ENCODE data around the gene NOXA1. TPM values are rescaled to one million over a fixed set of nuclear protein-coding genes. Genes with fewer than 3 reads are reported as not detected.
"Not testable (repeated sequence)": the region's sequence is repeated elsewhere in the genome, so short reads cannot be mapped to it uniquely, and the experiment has no call there.

The NOXA1 gene
- total and polyA plus RNA-seq, 7 donors, result 1.4 to 16.4 (median 3.3) TPM

DNA sequence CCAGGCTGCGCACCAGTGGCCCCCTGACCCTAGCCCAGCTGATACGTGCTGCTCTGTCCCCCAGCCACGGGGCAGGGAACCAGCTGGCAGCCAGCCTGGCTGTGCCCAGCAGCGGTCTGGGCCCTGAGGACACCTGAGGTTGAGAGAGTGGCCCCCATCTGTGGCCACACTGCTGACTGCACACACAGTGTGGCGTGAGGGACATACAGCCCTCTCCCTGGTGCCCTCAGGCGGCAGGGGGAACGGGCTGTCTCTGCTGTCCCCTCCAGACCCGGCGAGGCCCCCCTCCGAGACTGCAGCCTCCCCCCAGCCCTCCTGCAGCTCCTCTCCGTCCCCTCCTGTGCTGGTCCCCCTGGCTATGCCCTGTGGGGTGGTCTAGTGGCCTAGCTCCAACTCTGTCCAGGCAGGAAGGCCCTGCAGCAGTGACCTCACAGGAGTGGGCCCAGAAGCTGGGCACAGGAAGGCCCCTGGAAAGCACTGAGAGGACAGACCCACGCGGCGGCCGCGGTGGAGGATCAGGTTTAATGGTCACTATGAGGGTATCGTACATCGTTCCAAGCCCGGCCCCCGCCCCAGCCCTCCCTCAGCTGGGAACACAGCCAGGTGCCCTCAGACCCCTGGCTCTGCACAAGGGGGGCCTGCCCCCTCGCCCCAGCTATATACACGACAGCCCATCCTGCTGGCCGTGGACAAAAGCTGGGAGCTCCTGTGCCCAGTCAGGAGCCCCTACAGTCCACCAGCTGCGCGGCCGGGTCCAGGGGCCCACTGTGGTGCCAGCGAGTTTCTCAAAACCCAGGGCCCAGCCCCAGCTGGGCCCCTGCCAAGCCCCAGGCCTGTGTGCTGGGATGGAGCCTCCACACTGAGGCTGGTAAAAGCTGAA lies 24.8 kb downstream of the NOXA1 start:
- Histone ChIP-seq H3K9me3 (no peaks in the 10 kb centered on the region), H3K4me3 (no peak overlapping the region), H3K27me3 (peaks cover 0 to 20% (median 7%) of the 10 kb centered on the region in 3 donors), H3K36me3 (peaks cover 0 to 13% (median 9%) of the 10 kb centered on the region in 4 donors), H3K4me1 (peaks cover 0 to 9% (median 7%) of the 10 kb centered on the region in 4 donors), H3K27ac (no peak overlapping the region)
- intact Hi-C loops (cut with DNase I), result no loop called here
- TF ChIP-seq POLR2AphosphoS5 (IDR thresholded peaks at IDR 0.05), result no peak
- no peak for TF ChIP-seq POLR2A (IDR thresholded peaks at IDR 0.05)
- no peak for TF ChIP-seq EP300 (IDR thresholded peaks at IDR 0.05)
- TF ChIP-seq, protein P1, sequence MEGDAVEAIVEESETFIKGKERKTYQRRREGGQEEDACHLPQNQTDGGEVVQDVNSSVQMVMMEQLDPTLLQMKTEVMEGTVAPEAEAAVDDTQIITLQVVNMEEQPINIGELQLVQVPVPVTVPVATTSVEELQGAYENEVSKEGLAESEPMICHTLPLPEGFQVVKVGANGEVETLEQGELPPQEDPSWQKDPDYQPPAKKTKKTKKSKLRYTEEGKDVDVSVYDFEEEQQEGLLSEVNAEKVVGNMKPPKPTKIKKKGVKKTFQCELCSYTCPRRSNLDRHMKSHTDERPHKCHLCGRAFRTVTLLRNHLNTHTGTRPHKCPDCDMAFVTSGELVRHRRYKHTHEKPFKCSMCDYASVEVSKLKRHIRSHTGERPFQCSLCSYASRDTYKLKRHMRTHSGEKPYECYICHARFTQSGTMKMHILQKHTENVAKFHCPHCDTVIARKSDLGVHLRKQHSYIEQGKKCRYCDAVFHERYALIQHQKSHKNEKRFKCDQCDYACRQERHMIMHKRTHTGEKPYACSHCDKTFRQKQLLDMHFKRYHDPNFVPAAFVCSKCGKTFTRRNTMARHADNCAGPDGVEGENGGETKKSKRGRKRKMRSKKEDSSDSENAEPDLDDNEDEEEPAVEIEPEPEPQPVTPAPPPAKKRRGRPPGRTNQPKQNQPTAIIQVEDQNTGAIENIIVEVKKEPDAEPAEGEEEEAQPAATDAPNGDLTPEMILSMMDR (IDR thresholded peaks at IDR 0.05), result no peak
- WGBS, 2 donors, result 89 to 90% methylated on average over 27 of the region's 27 CpGs
- DNase-seq, result no peak

DNA sequence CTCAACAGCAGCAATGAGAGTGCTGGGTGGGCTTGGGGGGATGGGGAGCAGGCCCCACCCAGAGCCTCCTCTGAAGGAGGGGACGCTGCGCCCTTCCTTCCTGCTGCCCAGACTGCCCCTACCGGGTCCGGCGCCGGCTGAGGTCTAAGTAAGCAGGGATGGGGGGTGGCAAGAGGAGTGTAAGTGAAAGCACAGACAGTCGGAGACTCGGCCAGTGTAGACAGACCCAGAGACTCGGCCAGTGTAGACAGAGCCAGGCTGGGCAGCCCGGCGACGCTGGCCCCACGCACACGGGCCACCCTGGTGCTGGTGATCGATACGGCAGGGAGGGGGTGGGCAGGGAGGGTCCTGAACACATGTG lies 25.4 kb downstream of the NOXA1 start:
- H3K9me3 ChIP-seq, result no peaks in the 10 kb centered on the region
- TF ChIP-seq POLR2AphosphoS5 (IDR thresholded peaks at IDR 0.05), result no peak
- TF ChIP-seq, protein P1 (IDR thresholded peaks at IDR 0.05), result no peak
- peaks cover 0 to 13% (median 9%) of the 10 kb centered on the region in 4 donors for H3K36me3 ChIP-seq
- no peak for DNase-seq
- peaks cover 0 to 14% (median 12%) of the 10 kb centered on the region in 4 donors for H3K4me1 ChIP-seq
- 93 to 94% methylated on average over 16 of the region's 16 CpGs for WGBS, 2 donors
- intact Hi-C loops (cut with DNase I), result no loop called here
- peaks cover 0 to 13% (median 7%) of the 10 kb centered on the region in 3 donors for H3K27me3 ChIP-seq
- no peak overlapping the region for H3K4me3 ChIP-seq
- no peak overlapping the region for H3K27ac ChIP-seq

DNA sequence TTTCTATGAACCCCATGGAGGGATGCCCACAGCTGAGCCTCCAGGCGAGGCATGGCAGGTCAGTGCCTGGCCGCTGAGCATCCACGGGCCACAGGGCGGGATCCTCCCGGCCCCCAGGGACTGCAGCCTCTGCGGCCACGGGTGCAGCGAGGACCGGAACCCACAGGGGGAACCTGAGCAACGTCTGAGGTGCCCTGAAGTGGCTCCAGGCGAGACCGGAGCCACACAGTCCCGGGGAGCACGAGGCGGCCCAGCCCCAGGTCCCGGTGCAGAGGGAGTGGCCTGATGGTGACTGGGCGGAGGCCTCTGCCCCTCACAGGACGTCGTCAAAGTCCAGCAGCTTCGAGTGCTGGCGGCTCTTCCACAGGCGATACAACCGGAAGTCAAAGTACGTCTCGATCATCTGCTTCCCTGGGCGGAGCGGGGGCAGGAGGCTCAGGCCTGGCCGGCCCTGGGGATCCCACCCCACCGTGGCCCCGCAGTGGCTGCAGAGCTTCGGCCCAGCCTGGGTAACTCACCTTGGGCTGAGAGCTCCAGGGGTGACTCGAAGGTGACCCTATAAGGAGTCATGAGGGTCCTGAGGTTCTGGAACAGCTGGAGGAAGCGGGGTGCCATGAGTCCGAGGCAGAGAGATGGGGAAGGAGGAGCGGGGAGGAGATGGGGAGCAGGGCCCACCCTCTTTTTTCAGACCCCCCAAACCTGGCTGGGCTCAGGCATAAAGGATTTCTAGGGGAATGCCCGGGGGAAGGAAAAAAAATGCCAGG lies 26.1 kb downstream of the NOXA1 start:
- DNase-seq, result no peak
- peaks cover 0 to 7% (median 2%) of the 10 kb centered on the region in 3 donors for H3K27me3 ChIP-seq
- H3K9me3 ChIP-seq, result no peaks in the 10 kb centered on the region
- H3K36me3 ChIP-seq, result peaks cover 0 to 13% (median 9%) of the 10 kb centered on the region in 4 donors
- H3K4me3 ChIP-seq, result no peak overlapping the region
- H3K4me1 ChIP-seq, result peaks cover 0 to 17% (median 15%) of the 10 kb centered on the region in 4 donors
- WGBS, 2 donors, result 83 to 88% methylated on average over 36 of the region's 36 CpGs
- no peak overlapping the region for H3K27ac ChIP-seq
- TF ChIP-seq POLR2A (IDR thresholded peaks at IDR 0.05) (no peak), EP300 (IDR thresholded peaks at IDR 0.05) (no peak), POLR2AphosphoS5 (IDR thresholded peaks at IDR 0.05) (no peak)
- TF ChIP-seq, protein P1 (IDR thresholded peaks at IDR 0.05), result no peak
- intact Hi-C loops (cut with DNase I), result no loop called here

DNA sequence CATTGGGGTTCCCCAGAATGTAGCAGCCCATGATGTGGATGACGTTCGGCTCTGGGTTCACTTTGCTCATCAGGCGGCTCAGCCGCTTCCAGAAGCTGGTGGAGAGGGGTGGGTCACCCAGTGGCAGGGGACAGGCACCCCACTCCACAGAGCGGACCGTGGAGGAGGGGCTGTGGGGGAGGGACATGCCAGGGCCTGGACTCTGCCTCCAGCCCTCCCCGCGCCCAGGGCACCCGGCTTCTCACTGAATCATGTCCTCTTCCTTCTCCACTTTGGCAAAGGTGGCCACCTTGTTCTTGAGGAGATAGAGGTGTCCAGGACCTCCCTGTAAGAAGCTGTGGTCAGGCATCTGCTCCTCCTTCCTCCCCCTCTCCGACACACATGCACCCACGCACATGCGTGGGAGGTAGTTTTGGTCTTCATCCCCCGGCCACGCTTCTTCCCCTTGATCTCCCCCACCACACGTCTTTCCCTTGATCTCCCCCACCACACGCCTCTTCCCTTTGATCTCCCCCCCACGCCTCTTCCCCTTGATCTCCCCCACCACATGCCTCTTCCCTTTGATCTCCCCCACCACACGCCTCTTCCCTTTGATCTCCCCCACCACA lies 26.8 kb downstream of the NOXA1 start:
- Histone ChIP-seq H3K4me1 (peaks cover 0 to 25% (median 22%) of the 10 kb centered on the region in 4 donors), H3K36me3 (peaks cover 0 to 13% (median 9%) of the 10 kb centered on the region in 4 donors), H3K4me3 (no peak overlapping the region), H3K27ac (no peak overlapping the region), H3K27me3 (no peaks in the 10 kb centered on the region), H3K9me3 (no peaks in the 10 kb centered on the region)
- no peak for DNase-seq
- intact Hi-C loops (cut with DNase I), result loop anchor here (10.0 kb wide), 1 partner anchor 155 kb away; the partner anchor contains the start of gene ARRDC1
- TF ChIP-seq EP300 (IDR thresholded peaks at IDR 0.05) (no peak), POLR2AphosphoS5 (IDR thresholded peaks at IDR 0.05) (no peak), POLR2A (IDR thresholded peaks at IDR 0.05) (no peak)
- TF ChIP-seq, protein P1 (IDR thresholded peaks at IDR 0.05), result no peak
- WGBS, 2 donors, result 78 to 89% methylated on average over 18 of the region's 18 CpGs

DNA sequence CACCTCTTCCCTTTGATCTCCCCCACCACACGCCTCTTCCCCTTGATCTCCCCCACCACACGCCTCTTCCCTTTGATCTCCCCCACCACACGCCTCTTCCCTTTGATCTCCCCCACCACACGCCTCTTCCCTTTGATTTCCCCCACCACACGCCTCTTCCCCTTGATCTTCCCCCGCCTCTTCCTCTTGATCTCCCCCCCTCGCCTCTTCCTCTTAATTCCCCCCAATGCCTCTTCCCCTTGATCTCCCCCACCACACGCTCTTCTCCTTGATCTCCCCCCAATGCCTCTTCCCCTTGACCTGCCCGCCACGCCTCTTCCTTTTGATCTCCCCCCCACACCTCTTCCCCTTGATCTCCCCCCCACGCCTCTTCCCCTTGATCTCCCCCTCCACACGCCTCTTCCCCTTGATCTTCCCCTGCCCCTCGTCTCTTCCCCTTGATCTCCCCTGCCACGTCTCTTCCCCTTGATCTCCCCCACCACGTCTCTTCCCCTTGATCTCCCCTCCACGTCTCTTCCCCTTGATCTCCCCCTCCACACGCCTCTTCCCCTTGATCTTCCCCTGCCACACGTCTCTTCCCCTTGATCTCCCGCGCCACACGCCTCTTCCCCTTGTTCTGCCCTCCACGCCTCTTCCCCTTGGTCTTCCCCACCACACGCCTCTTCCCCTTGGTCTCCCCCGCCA lies 27.5 kb downstream of the NOXA1 start:
- DNase-seq, H3K4me3 ChIP-seq, H3K9me3 ChIP-seq, H3K27me3 ChIP-seq, H3K27ac ChIP-seq: not testable (repeated sequence)
- peaks cover 0 to 13% (median 9%) of the 10 kb centered on the region in 4 donors for H3K36me3 ChIP-seq
- intact Hi-C loops (cut with DNase I), result loop anchor here (10.0 kb wide), 1 partner anchor 154 kb away; the partner anchor contains the start of gene ARRDC1
- H3K4me1 ChIP-seq, result peaks cover 0 to 23% (median 19%) of the 10 kb centered on the region in 4 donors
- WGBS, 2 donors, result 58 to 89% methylated on average over 22 to 23 of the region's 24 CpGs

DNA sequence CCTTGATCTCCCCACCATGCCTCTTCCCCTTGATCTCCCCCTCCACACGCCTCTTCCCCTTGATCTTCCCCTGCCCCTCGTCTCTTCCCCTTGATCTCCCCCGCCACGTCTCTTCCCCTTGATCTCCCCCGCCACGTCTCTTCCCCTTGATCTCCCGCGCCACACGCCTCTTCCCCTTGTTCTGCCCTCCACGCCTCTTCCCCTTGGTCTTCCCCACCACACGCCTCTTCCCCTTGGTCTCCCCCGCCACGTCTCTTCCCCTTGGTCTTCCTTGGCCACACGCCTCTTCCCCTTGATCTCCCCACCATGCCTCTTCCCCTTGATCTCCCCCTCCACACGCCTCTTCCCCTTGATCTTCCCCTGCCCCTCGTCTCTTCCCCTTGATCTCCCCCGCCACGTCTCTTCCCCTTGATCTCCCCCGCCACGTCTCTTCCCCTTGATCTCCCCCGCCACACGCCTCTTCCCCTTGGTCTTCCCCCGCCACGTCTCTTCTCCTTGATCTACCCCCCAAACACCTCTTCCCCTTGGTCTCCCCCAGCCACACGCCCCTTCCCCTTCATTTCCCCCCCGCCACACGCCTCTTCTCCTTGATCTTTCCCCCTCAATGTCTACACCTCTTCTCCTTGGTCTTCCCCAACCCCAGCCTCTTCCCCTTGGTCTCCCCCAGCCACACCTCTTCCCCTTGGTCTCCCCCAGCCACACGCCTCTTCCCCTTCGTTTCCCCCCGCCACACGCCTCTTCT lies 28.2 kb downstream of the NOXA1 start:
- peaks cover 0 to 13% (median 9%) of the 10 kb centered on the region in 4 donors for H3K36me3 ChIP-seq
- not testable (repeated sequence) for H3K4me3 ChIP-seq, H3K9me3 ChIP-seq, DNase-seq, H3K27ac ChIP-seq, H3K27me3 ChIP-seq
- WGBS, 2 donors, result 47 to 91% methylated on average over 13 to 23 of the region's 31 CpGs
- intact Hi-C loops (cut with DNase I), result loop anchor here (10.0 kb wide), 1 partner anchor 153 kb away; the partner anchor contains the start of gene ARRDC1
- H3K4me1 ChIP-seq, result peaks cover 0 to 22% (median 19%) of the 10 kb centered on the region in 4 donors

Measured in sigmoid colon (tissue), 7 donors.